ENCODE data around the gene CPNE7.

- TF ChIP-seq EZH2 (IDR thresholded peaks at IDR 0.05) (no peak), POLR2AphosphoS5 (IDR thresholded peaks at IDR 0.05; ENCODE audit: borderline replicate concordance, low read depth, low read length) (no peak), FOXP2 (optimal IDR thresholded peaks at IDR 0.05; ENCODE audit: control extremely low read depth, extremely low read length, insufficient read depth) (no peak)
Observed at GRCh38 chr16:89549007-89549700, 26.4 kb upstream of the CPNE7 start.
